ENCODE data around the gene PLB1. TPM values are rescaled to one million over a fixed set of nuclear protein-coding genes. Genes with fewer than 3 reads are reported as not detected.
A peak's percentile ranks its signal among the peaks of the same experiment; 100 is the strongest.

Gene PLB1
- total RNA-seq, 1 experiment from 2014 or later: 7.4 TPM

- in situ Hi-C loops (cut with HindIII; ENCODE audit: low pct_unique_long_range_greater_than_20kb, low sequenced_read_pairs): no loop called here
- no peak for DNase-seq (ENCODE audit: low read depth, low spot score)
Measured at GRCh38 chr2:28608500-28609424, 112.9 kb downstream of the PLB1 start.

- in situ Hi-C loops (cut with HindIII; ENCODE audit: low pct_unique_long_range_greater_than_20kb, low sequenced_read_pairs): no loop called here
- DNase-seq (ENCODE audit: low read depth, low spot score): peak; percentile 86
Measured at GRCh38 chr2:28610583-28611201, 114.8 kb downstream of the PLB1 start.

GRCh38 chr2:28612131-28612812 is 116.4 kb downstream of the PLB1 start:
- DNase-seq (ENCODE audit: low read depth, low spot score): no peak
- in situ Hi-C loops (cut with HindIII; ENCODE audit: low pct_unique_long_range_greater_than_20kb, low sequenced_read_pairs): no loop called here

GRCh38 chr2:28613186-28613585 is 117.3 kb downstream of the PLB1 start:
- in situ Hi-C loops (cut with HindIII; ENCODE audit: low pct_unique_long_range_greater_than_20kb, low sequenced_read_pairs): no loop called here
- DNase-seq (ENCODE audit: low read depth, low spot score): no peak

- no peak for DNase-seq (ENCODE audit: low read depth, low spot score)
- in situ Hi-C loops (cut with HindIII; ENCODE audit: low pct_unique_long_range_greater_than_20kb, low sequenced_read_pairs): no loop called here
Measured at GRCh38 chr2:28613633-28614501, 118.0 kb downstream of the PLB1 start.

- in situ Hi-C loops (cut with HindIII; ENCODE audit: low pct_unique_long_range_greater_than_20kb, low sequenced_read_pairs): no loop called here
- DNase-seq (ENCODE audit: low read depth, low spot score): no peak
Measured at GRCh38 chr2:28615706-28616105, 119.8 kb downstream of the PLB1 start.

GRCh38 chr2:28616396-28616999 is 120.6 kb downstream of the PLB1 start:
- in situ Hi-C loops (cut with HindIII; ENCODE audit: low pct_unique_long_range_greater_than_20kb, low sequenced_read_pairs): no loop called here
- DNase-seq (ENCODE audit: low read depth, low spot score): no peak

GRCh38 chr2:28617502-28618184 is 121.8 kb downstream of the PLB1 start:
- in situ Hi-C loops (cut with HindIII; ENCODE audit: low pct_unique_long_range_greater_than_20kb, low sequenced_read_pairs): no loop called here
- no peak for DNase-seq (ENCODE audit: low read depth, low spot score)

- DNase-seq (ENCODE audit: low read depth, low spot score): no peak
- in situ Hi-C loops (cut with HindIII; ENCODE audit: low pct_unique_long_range_greater_than_20kb, low sequenced_read_pairs): no loop called here
Measured at GRCh38 chr2:28618221-28619141, 122.6 kb downstream of the PLB1 start.

- no peak for DNase-seq (ENCODE audit: low read depth, low spot score)
Measured at GRCh38 chr2:28619213-28620196, 123.6 kb downstream of the PLB1 start.

GRCh38 chr2:28620291-28620793 is 124.5 kb downstream of the PLB1 start:
- in situ Hi-C loops (cut with HindIII; ENCODE audit: low pct_unique_long_range_greater_than_20kb, low sequenced_read_pairs): no loop called here
- no peak for DNase-seq (ENCODE audit: low read depth, low spot score)

More at GRCh38 chr2:28619213-28620196, 123.6 kb downstream of the PLB1 start:
- in situ Hi-C loops (cut with HindIII; ENCODE audit: low pct_unique_long_range_greater_than_20kb, low sequenced_read_pairs): no loop called here

- DNase-seq (ENCODE audit: low read depth, low spot score): no peak
- in situ Hi-C loops (cut with HindIII; ENCODE audit: low pct_unique_long_range_greater_than_20kb, low sequenced_read_pairs): no loop called here
Measured at GRCh38 chr2:28620801-28621171, 124.9 kb downstream of the PLB1 start.

- in situ Hi-C loops (cut with HindIII; ENCODE audit: low pct_unique_long_range_greater_than_20kb, low sequenced_read_pairs): no loop called here
- DNase-seq (ENCODE audit: low read depth, low spot score): peak; percentile 78
Measured at GRCh38 chr2:28621172-28622100, 125.6 kb downstream of the PLB1 start.

GRCh38 chr2:28622101-28622499 is 126.2 kb downstream of the PLB1 start:
- no peak for DNase-seq (ENCODE audit: low read depth, low spot score)
- in situ Hi-C loops (cut with HindIII; ENCODE audit: low pct_unique_long_range_greater_than_20kb, low sequenced_read_pairs): no loop called here
